ENCODE data around the gene DCTN4. TPM values are rescaled to one million over a fixed set of nuclear protein-coding genes. Genes with fewer than 3 reads are reported as not detected.
A peak's percentile ranks its signal among the peaks of the same experiment; 100 is the strongest.

DCTN4 gene
- polyA plus RNA-seq, 3 donors: 14.6 to 34.4 (median 16.3) TPM

- intact Hi-C loops (cut with micrococcal nuclease): no loop called here
- Mint-ChIP-seq H3K27me3 (ENCODE audit: low read depth in 3 of 3) (no peaks in the 10 kb centered on the region), H3K27ac (peak overlapping the region in 3 of 7 donors; percentile 2 to 79 (median 26)), H3K4me1 (peaks cover 11% of the 10 kb centered on the region), H3K36me3 (peaks cover 63 to 77% of the 10 kb centered on the region in 2 donors), H3K4me3 (no peak overlapping the region), H3K9me3 (no peaks in the 10 kb centered on the region)
- DNase-seq: no peak
- no peak for TF ChIP-seq CTCF (IDR thresholded peaks at IDR 0.05)
- no peaks in the 10 kb centered on the region for H3K9me3 ChIP-seq (replicated peaks in 1 of 2; ENCODE audit: control insufficient read depth in 1 of 2, insufficient read depth in 1 of 2, low read length in 2 of 2)
- H2AFZ ChIP-seq (ENCODE audit: insufficient read depth, low read depth, low read length, poor library complexity, severe bottlenecking): no peak overlapping the region
- H3K79me2 ChIP-seq (ENCODE audit: insufficient read depth, low read length): peaks cover 30% of the 10 kb centered on the region
- no peaks in the 10 kb centered on the region for H4K20me1 ChIP-seq (ENCODE audit: insufficient read depth, low read length)
- H3K4me2 ChIP-seq (replicated peaks; ENCODE audit: extremely low read depth, low read length, poor library complexity, severe bottlenecking): no peak overlapping the region
- no peak overlapping the region for H3K9ac ChIP-seq (ENCODE audit: insufficient read depth, low read length, poor library complexity, severe bottlenecking)
- H3K27me3 ChIP-seq (ENCODE audit: control insufficient read depth in 2 of 2, insufficient read depth in 2 of 2, low read length in 2 of 2): no peaks in the 10 kb centered on the region
- peaks cover 11% of the 10 kb centered on the region in 2 donors for H3K4me1 ChIP-seq (ENCODE audit: control insufficient read depth in 1 of 2, insufficient read depth in 2 of 2, low read length in 2 of 2)
- no CpG with 5 or more reads among the region's 4 CpGs for WGBS (ENCODE audit: insufficient coverage)
- H3K36me3 ChIP-seq (replicated peaks in 1 of 2; ENCODE audit: control insufficient read depth in 1 of 2, insufficient read depth in 2 of 2, low read length in 2 of 2): peaks cover 77 to 81% of the 10 kb centered on the region in 2 donors
- no peak overlapping the region for H3K4me3 ChIP-seq (replicated peaks in 1 of 3; ENCODE audit: low read depth in 2 of 3, low read length in 3 of 3)
- no peak overlapping the region for H3K27ac ChIP-seq (ENCODE audit: low read depth in 1 of 2, low read length in 2 of 2)
These were observed 29.0 kb downstream of the DCTN4 start for GRCh38 chr5:150729859-150730258.

- H3K4me1 Mint-ChIP-seq: no peaks in the 10 kb centered on the region
- Histone ChIP-seq H3K4me3 (replicated peaks in 1 of 3; ENCODE audit: low read depth in 2 of 3, low read length in 3 of 3) (no peak overlapping the region), H3K4me1 (ENCODE audit: control insufficient read depth in 1 of 2, insufficient read depth in 2 of 2, low read length in 2 of 2) (no peaks in the 10 kb centered on the region), H3K4me2 (replicated peaks; ENCODE audit: extremely low read depth, low read length, poor library complexity, severe bottlenecking) (no peak overlapping the region), H3K36me3 (replicated peaks in 1 of 2; ENCODE audit: control insufficient read depth in 1 of 2, insufficient read depth in 2 of 2, low read length in 2 of 2) (peaks cover 92 to 95% of the 10 kb centered on the region in 2 donors), H4K20me1 (ENCODE audit: insufficient read depth, low read length) (no peaks in the 10 kb centered on the region), H3K27ac (ENCODE audit: low read depth in 1 of 2, low read length in 2 of 2) (no peak overlapping the region), H3K9ac (ENCODE audit: insufficient read depth, low read length, poor library complexity, severe bottlenecking) (no peak overlapping the region), H3K27me3 (ENCODE audit: control insufficient read depth in 2 of 2, insufficient read depth in 2 of 2, low read length in 2 of 2) (no peaks in the 10 kb centered on the region), H3K79me2 (ENCODE audit: insufficient read depth, low read length) (peaks cover 3% of the 10 kb centered on the region), H3K9me3 (replicated peaks in 1 of 2; ENCODE audit: control insufficient read depth in 1 of 2, insufficient read depth in 1 of 2, low read length in 2 of 2) (no peaks in the 10 kb centered on the region), H2AFZ (ENCODE audit: insufficient read depth, low read depth, low read length, poor library complexity, severe bottlenecking) (no peak overlapping the region)
- intact Hi-C loops (cut with micrococcal nuclease): no loop called here
- DNase-seq: no peak
- WGBS (ENCODE audit: insufficient coverage): no CpG with 5 or more reads among the region's 2 CpGs
- no peak overlapping the region for H3K27ac Mint-ChIP-seq
- H3K36me3 Mint-ChIP-seq: peaks cover 74 to 85% of the 10 kb centered on the region in 2 donors
- H3K27me3 Mint-ChIP-seq (ENCODE audit: low read depth in 3 of 3): no peaks in the 10 kb centered on the region
- no peak for TF ChIP-seq CTCF (IDR thresholded peaks at IDR 0.05)
- H3K9me3 Mint-ChIP-seq: no peaks in the 10 kb centered on the region
- H3K4me3 Mint-ChIP-seq: no peak overlapping the region
These were observed 35.0 kb downstream of the DCTN4 start for GRCh38 chr5:150723845-150724244.

Data from CD14-positive monocyte (primary cell).